ENCODE measurements around the gene CACNB4. TPM values are rescaled to one million over a fixed set of nuclear protein-coding genes. Genes with fewer than 3 reads are reported as not detected.

CACNB4 gene
- polyA plus RNA-seq, 1 donor from 2014 or later = 29.0 TPM

DNA sequence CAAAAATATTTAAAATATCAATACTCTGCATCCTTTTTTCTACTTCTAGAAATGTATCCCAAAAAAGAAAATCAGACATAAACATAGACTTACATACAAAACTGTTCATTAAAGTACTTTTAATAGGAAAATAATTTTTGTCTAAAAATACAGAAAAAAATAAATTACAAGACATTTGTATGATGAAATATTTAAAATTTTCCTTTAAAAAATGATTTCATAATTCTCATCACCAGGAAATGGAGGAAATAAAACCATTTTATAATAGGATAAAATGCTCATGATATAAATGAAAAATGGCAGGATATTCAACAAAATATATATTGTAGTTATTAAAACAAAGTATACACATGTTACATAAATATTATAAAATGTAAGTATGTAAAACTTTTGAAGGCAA lies 295.0 kb downstream of the CACNB4 start:
- Histone ChIP-seq H4K20me1 (ENCODE audit: insufficient read depth) (no peaks in the 10 kb centered on the region), H3F3A (ENCODE audit: insufficient read depth, low read length, poor library complexity, severe bottlenecking) (no peaks in the 10 kb centered on the region), H2AFZ (ENCODE audit: low read depth, low read length) (no peak overlapping the region), H3K9ac (ENCODE audit: low read length) (no peak overlapping the region), H3K4me3 (ENCODE audit: low read length) (no peak overlapping the region), H3K27me3 (ENCODE audit: insufficient read depth, low read depth, low read length) (no peaks in the 10 kb centered on the region), H3K79me2 (replicated peaks; ENCODE audit: insufficient read depth, low read length) (no peaks in the 10 kb centered on the region), H3K9me2 (ENCODE audit: insufficient read depth, low read length) (no peaks in the 10 kb centered on the region), H3K4me2 (ENCODE audit: low read length) (no peak overlapping the region), H3K27ac (ENCODE audit: low read length) (no peak overlapping the region), H3K9me3 (ENCODE audit: low read length) (no peaks in the 10 kb centered on the region), H3K36me3 (ENCODE audit: insufficient read depth, low read length) (peaks cover 4% of the 10 kb centered on the region)
- no peak for TF ChIP-seq TAF1 (IDR thresholded peaks at IDR 0.05; ENCODE audit: low read depth)

DNA sequence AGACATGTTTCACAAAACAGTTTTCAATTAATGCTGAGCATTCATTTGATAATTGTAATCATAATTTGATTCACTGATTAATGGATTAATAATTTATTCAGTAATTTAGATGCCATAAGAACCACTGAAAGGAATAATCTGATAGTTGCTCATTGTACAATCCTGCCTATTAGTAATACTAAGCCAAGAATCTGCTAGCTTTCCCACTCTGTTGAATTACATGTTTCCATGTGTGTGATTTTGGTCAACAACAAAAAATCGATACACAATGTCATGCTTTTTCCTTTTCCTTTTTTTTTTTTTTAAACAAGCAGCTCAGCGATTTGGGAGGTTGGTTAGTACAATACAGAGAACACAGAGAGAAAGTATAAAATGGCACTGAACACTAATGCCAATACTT lies 296.5 kb downstream of the CACNB4 start:
- Histone ChIP-seq H3K27me3 (ENCODE audit: insufficient read depth, low read depth, low read length) (no peaks in the 10 kb centered on the region), H2AFZ (ENCODE audit: low read depth, low read length) (no peak overlapping the region), H3K27ac (ENCODE audit: low read length) (no peak overlapping the region), H3K4me2 (ENCODE audit: low read length) (no peak overlapping the region), H3K9ac (ENCODE audit: low read length) (no peak overlapping the region), H3F3A (ENCODE audit: insufficient read depth, low read length, poor library complexity, severe bottlenecking) (no peaks in the 10 kb centered on the region), H3K9me2 (ENCODE audit: insufficient read depth, low read length) (no peaks in the 10 kb centered on the region), H3K36me3 (ENCODE audit: insufficient read depth, low read length) (peaks cover 4% of the 10 kb centered on the region), H3K79me2 (replicated peaks; ENCODE audit: insufficient read depth, low read length) (no peaks in the 10 kb centered on the region), H3K4me3 (ENCODE audit: low read length) (no peak overlapping the region), H3K9me3 (ENCODE audit: low read length) (no peaks in the 10 kb centered on the region), H4K20me1 (ENCODE audit: insufficient read depth) (no peaks in the 10 kb centered on the region)
- TF ChIP-seq EZH2 (IDR thresholded peaks at IDR 0.05; ENCODE audit: borderline replicate concordance, insufficient read depth, low read length, poor library complexity, severe bottlenecking) (no peak), MXI1 (conservative IDR thresholded peaks at IDR 0.05; ENCODE audit: poor library complexity, severe bottlenecking) (no peak), SMC3 (conservative IDR thresholded peaks at IDR 0.05; ENCODE audit: poor library complexity) (no peak), POLR2AphosphoS5 (IDR thresholded peaks at IDR 0.05) (no peak), EP300 (conservative IDR thresholded peaks at IDR 0.05; ENCODE audit: poor library complexity, severe bottlenecking) (no peak), TAF1 (IDR thresholded peaks at IDR 0.05; ENCODE audit: low read depth) (no peak), RAD21 (conservative IDR thresholded peaks at IDR 0.05) (no peak)
- TF ChIP-seq, protein P1, sequence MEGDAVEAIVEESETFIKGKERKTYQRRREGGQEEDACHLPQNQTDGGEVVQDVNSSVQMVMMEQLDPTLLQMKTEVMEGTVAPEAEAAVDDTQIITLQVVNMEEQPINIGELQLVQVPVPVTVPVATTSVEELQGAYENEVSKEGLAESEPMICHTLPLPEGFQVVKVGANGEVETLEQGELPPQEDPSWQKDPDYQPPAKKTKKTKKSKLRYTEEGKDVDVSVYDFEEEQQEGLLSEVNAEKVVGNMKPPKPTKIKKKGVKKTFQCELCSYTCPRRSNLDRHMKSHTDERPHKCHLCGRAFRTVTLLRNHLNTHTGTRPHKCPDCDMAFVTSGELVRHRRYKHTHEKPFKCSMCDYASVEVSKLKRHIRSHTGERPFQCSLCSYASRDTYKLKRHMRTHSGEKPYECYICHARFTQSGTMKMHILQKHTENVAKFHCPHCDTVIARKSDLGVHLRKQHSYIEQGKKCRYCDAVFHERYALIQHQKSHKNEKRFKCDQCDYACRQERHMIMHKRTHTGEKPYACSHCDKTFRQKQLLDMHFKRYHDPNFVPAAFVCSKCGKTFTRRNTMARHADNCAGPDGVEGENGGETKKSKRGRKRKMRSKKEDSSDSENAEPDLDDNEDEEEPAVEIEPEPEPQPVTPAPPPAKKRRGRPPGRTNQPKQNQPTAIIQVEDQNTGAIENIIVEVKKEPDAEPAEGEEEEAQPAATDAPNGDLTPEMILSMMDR (IDR thresholded peaks at IDR 0.05; ENCODE audit: poor library complexity, severe bottlenecking) = no peak
- TF ChIP-seq, protein P2, sequence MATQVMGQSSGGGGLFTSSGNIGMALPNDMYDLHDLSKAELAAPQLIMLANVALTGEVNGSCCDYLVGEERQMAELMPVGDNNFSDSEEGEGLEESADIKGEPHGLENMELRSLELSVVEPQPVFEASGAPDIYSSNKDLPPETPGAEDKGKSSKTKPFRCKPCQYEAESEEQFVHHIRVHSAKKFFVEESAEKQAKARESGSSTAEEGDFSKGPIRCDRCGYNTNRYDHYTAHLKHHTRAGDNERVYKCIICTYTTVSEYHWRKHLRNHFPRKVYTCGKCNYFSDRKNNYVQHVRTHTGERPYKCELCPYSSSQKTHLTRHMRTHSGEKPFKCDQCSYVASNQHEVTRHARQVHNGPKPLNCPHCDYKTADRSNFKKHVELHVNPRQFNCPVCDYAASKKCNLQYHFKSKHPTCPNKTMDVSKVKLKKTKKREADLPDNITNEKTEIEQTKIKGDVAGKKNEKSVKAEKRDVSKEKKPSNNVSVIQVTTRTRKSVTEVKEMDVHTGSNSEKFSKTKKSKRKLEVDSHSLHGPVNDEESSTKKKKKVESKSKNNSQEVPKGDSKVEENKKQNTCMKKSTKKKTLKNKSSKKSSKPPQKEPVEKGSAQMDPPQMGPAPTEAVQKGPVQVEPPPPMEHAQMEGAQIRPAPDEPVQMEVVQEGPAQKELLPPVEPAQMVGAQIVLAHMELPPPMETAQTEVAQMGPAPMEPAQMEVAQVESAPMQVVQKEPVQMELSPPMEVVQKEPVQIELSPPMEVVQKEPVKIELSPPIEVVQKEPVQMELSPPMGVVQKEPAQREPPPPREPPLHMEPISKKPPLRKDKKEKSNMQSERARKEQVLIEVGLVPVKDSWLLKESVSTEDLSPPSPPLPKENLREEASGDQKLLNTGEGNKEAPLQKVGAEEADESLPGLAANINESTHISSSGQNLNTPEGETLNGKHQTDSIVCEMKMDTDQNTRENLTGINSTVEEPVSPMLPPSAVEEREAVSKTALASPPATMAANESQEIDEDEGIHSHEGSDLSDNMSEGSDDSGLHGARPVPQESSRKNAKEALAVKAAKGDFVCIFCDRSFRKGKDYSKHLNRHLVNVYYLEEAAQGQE (IDR thresholded peaks at IDR 0.05; ENCODE audit: borderline replicate concordance) = no peak

DNA sequence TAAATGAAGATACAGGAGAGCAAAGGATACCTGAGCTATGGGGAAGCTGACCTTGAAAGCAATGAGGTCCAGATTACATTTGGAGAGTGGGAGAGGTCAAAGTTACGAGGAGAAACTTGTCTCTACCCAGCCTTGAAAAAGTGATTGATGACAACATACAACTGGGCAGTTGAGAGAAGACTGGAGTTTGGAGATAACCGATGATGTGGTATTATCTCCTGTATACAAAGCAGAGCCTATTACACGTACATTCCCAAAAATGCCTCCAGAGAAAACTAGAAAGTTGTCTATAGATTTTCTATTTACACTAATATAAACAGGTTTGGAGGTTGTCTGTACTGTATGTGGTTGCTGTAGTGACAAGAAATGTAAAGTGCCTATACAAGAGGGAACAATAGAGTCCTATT lies 299.0 kb downstream of the CACNB4 start:
- no peak overlapping the region for H3K9ac ChIP-seq (ENCODE audit: low read length)
- no peak overlapping the region for H3K4me3 ChIP-seq (ENCODE audit: low read length)
- H2AFZ ChIP-seq (ENCODE audit: low read depth, low read length) = no peak overlapping the region
- no peak overlapping the region for H3K4me2 ChIP-seq (ENCODE audit: low read length)
- TF ChIP-seq EP300 (conservative IDR thresholded peaks at IDR 0.05; ENCODE audit: poor library complexity, severe bottlenecking) (no peak), SMC3 (conservative IDR thresholded peaks at IDR 0.05; ENCODE audit: poor library complexity) (no peak), EZH2 (IDR thresholded peaks at IDR 0.05; ENCODE audit: borderline replicate concordance, insufficient read depth, low read length, poor library complexity, severe bottlenecking) (no peak), RAD21 (conservative IDR thresholded peaks at IDR 0.05) (no peak), POLR2AphosphoS5 (IDR thresholded peaks at IDR 0.05) (no peak), MXI1 (conservative IDR thresholded peaks at IDR 0.05; ENCODE audit: poor library complexity, severe bottlenecking) (no peak), TAF1 (IDR thresholded peaks at IDR 0.05; ENCODE audit: low read depth) (no peak)
- TF ChIP-seq, protein P2 (IDR thresholded peaks at IDR 0.05; ENCODE audit: borderline replicate concordance) = no peak
- TF ChIP-seq, protein P1 (IDR thresholded peaks at IDR 0.05; ENCODE audit: poor library complexity, severe bottlenecking) = no peak
- no peaks in the 10 kb centered on the region for H3K79me2 ChIP-seq (replicated peaks; ENCODE audit: insufficient read depth, low read length)
- no peaks in the 10 kb centered on the region for H3K27me3 ChIP-seq (ENCODE audit: insufficient read depth, low read depth, low read length)
- peaks cover 4% of the 10 kb centered on the region for H3K36me3 ChIP-seq (ENCODE audit: insufficient read depth, low read length)
- no peaks in the 10 kb centered on the region for H3K9me2 ChIP-seq (ENCODE audit: insufficient read depth, low read length)
- H3F3A ChIP-seq (ENCODE audit: insufficient read depth, low read length, poor library complexity, severe bottlenecking) = peaks cover 5% of the 10 kb centered on the region
- H4K20me1 ChIP-seq (ENCODE audit: insufficient read depth) = no peaks in the 10 kb centered on the region
- H3K9me3 ChIP-seq (ENCODE audit: low read length) = no peaks in the 10 kb centered on the region
- no peak overlapping the region for H3K27ac ChIP-seq (ENCODE audit: low read length)
